PFSK-1 (cell line): Measurements from ENCODE around the gene EML3.

Source experiments
- FOXP2 ChIP-seq: optimal IDR thresholded peaks from 2 replicates; pipeline ENCODE3; 2011; ENCODE audit warnings: borderline replicate concordance, control low read depth, inconsistent platforms; ENCODE audit not compliant: insufficient read depth; ENCODE audit errors: extremely low read length, extremely low read depth
- POLR2AphosphoS5 ChIP-seq: IDR thresholded peaks from 2 replicates; pipeline ENCODE4 v1.6.1; 2012; ENCODE audit warnings: low read depth, mild to moderate bottlenecking, control low read depth, low read length, moderate library complexity
- SIN3A ChIP-seq: IDR thresholded peaks from 2 replicates; pipeline ENCODE4 v1.6.1; 2012; ENCODE audit warnings: mild to moderate bottlenecking, low read length, moderate library complexity, borderline replicate concordance; ENCODE audit not compliant: insufficient read depth
- TAF1 ChIP-seq: IDR thresholded peaks from 2 replicates; pipeline ENCODE4 v1.6.1; 2012; ENCODE audit warnings: low read length, control low read depth, borderline replicate concordance; ENCODE audit not compliant: insufficient read depth
- TF ChIP-seq, protein P1 (sequence below), 2 experiments: IDR thresholded peaks; 2 replicates each; pipeline versions ENCODE4 v1.6.1 to v1.8.0; 2011 to 2012; ENCODE audit warnings: low read depth in 2 of 2, low read length in 2 of 2, control low read depth in 1 of 2, inconsistent platforms in 1 of 2, mild to moderate bottlenecking in 1 of 2, moderate library complexity in 1 of 2; ENCODE audit not compliant: insufficient read depth in 1 of 2

Gene EML3

DNA sequence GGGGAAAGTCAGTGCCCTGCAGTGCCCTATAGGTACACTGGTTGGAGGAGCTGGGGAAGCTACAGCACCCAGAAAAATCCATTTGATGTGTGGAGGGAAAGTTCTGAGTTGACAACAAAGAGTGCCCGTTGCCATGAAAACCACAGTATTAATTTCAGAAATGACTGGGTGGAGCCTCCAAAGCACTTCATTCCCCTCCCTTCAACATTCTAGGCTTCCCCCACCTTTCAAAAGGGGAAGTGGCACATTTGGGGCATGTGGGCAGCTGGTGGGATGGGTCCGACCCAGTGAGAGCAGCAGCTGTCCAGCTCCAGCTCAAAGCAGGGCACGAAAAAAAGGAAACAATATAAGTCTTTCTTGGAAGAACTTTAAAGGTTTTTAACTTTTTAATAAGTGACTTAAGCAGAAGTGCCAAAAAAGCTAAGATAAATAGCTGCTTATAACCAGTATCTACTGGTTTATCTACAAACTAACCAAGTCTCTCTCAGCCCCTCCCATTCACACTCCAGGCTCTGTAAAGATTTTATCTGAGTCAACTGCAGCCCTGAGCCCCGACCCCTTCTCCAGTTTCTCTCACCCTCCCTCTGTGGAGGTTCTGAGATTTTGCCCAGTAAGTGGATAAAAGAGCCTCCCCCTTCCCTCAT, 57.0 kb downstream of the EML3 start:
- TF ChIP-seq TAF1 = no peak
- 0 out of 2 replicates have a peak, but pooled peaks have one; percentile 33 for TF ChIP-seq SIN3A
- TF ChIP-seq, protein P1, sequence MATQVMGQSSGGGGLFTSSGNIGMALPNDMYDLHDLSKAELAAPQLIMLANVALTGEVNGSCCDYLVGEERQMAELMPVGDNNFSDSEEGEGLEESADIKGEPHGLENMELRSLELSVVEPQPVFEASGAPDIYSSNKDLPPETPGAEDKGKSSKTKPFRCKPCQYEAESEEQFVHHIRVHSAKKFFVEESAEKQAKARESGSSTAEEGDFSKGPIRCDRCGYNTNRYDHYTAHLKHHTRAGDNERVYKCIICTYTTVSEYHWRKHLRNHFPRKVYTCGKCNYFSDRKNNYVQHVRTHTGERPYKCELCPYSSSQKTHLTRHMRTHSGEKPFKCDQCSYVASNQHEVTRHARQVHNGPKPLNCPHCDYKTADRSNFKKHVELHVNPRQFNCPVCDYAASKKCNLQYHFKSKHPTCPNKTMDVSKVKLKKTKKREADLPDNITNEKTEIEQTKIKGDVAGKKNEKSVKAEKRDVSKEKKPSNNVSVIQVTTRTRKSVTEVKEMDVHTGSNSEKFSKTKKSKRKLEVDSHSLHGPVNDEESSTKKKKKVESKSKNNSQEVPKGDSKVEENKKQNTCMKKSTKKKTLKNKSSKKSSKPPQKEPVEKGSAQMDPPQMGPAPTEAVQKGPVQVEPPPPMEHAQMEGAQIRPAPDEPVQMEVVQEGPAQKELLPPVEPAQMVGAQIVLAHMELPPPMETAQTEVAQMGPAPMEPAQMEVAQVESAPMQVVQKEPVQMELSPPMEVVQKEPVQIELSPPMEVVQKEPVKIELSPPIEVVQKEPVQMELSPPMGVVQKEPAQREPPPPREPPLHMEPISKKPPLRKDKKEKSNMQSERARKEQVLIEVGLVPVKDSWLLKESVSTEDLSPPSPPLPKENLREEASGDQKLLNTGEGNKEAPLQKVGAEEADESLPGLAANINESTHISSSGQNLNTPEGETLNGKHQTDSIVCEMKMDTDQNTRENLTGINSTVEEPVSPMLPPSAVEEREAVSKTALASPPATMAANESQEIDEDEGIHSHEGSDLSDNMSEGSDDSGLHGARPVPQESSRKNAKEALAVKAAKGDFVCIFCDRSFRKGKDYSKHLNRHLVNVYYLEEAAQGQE (IDR thresholded peaks at IDR 0.05; ENCODE audit: insufficient read depth in 1 of 2, low read depth in 2 of 2, low read length in 2 of 2) = no peak
- no peak for TF ChIP-seq POLR2AphosphoS5

DNA sequence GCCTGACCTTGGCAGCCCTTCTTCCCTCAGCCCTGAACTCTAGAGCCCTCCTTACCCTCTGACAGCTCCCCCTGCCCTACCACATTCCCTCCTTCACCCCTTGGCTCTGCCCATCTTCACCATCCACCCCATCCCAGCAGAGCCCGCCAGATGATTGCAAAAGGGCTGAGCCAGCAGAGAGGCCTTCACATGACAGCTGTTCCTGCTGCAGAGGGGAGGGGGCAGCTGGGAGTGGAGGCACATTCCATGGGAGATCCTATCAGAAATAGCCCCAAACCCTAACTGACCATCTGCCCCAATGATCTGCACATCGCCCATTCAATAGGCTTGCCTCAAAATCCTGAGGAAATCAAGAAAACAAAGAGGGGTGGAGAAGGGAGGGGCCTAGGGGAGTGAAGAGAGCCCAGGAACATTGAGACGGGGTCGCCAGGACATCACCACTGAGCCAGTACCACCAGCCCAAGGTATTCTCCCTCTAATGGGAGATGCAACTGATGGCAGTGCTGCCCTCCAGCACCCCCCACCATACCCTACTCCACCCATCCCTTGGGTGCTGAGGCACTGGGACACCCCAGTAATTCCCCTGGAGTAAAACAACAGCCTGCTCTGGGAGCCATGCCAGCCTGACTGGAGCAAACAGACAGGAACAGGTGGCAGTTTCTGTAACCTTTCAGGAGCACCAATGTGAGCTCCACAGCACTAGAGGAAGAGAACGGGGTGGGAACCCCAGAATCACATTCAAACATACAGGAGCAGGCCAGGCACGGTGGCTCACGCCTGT, 58.0 kb downstream of the EML3 start:
- TF ChIP-seq POLR2AphosphoS5 (no peak), SIN3A (no peak), TAF1 (no peak), FOXP2 (no peak)
- TF ChIP-seq, protein P1 (IDR thresholded peaks at IDR 0.05; ENCODE audit: insufficient read depth in 1 of 2, low read depth in 2 of 2, low read length in 2 of 2) = no peak

DNA sequence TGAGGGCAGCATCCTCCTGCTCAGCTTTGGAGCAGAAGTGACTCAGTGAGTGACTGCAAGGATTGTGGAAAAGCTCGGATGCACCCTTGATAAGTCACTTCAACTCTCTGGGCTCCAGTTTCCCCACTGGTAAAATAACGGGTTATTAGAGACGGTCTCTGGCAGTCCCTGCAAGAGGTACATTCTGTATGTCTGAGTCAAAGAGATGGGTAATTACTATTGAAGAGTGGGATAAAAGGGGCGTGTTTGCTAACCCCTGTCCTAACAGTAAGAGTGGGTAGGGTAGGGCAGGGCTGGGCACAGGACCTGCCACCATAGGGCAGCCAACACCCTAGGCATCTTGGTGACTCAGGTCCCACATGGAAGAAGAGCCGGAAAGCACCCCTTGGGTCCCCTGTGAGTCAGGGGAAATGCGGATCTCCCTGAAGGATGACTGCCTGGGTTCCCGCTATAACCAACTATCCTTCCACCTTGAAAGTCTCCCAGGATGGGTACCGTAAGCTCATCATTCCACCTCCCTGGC, 58.7 kb downstream of the EML3 start:
- TF ChIP-seq FOXP2 (no peak), TAF1 (no peak), SIN3A (no peak), POLR2AphosphoS5 (no peak)
- TF ChIP-seq, protein P1 (IDR thresholded peaks at IDR 0.05; ENCODE audit: insufficient read depth in 1 of 2, low read depth in 2 of 2, low read length in 2 of 2) = no peak

DNA sequence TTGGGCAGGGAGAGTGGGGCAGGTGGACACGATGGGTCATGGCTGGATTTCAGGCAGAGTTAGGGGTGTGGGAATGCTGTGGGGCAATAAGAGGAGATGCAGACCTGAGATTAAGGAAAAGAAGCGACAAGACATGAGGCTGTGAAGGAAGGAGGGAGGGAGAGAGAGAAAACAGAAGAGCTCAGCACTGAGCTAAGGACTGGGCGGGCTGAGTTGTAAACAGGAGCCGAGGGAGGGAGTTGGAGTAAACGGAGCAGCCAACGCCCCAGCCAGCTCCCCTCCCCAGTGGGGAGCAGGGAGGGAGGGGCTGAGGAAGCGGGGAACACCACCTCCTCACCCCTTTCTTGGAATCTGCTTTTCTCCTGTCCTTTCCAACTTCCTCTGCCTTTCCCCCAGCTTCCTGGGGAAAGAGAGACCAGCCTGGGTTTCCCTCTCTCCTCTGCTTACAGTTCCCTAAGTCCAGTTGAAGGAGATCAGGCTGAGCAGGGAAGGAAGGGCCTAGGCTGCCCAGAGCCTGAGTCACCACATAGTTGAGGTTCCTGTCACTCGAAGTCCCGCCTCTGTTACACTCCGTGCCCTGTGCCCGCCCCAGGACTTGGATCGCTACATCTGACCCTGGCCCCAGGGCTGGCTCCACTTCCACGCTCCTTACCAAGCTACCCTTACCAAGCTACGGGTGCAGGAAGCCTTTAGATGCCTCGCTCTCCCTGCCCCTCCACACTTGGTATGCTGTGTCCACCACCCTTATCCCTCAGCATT, 59.3 kb downstream of the EML3 start:
- TF ChIP-seq TAF1 (no peak), FOXP2 (peak; percentile 95), POLR2AphosphoS5 (peak; percentile 74; the same call in 1 of the 2 replicates), SIN3A (no peak)
- TF ChIP-seq, protein P1 (IDR thresholded peaks at IDR 0.05; ENCODE audit: insufficient read depth in 1 of 2, low read depth in 2 of 2, low read length in 2 of 2) = no peak
